HepG2 (cell line): ENCODE measurements around the gene CYBRD1. TPM values are rescaled to one million over a fixed set of nuclear protein-coding genes. Genes with fewer than 3 reads are reported as not detected.

Experiments used
- ATAC-seq: fragments of 200-7000 bp; cut with Tn5 transposase; 3 replicates; pipeline ENCODE4 v1.9.1; 2020; ENCODE audit warnings: mild to moderate bottlenecking, moderate library complexity
- BruUV-seq: library from RNA; stranded (reverse); fragments of 400-500 nt; replicated peaks from 2 replicates; lab custom pipeline; 2021; lab: Mats Ljungman, UMichigan
- CTCF ChIA-PET: fragments of 300-600 bp; formaldehyde crosslinking; extraction: SDS; loops from one replicate; lab custom pipeline; 2021; ENCODE audit warnings: low total read pairs, inconsistent platforms, low intra/inter-chr PET ratio; lab: Yijun Ruan, JAX
- POLR2A ChIA-PET: fragments of 350-600 bp; sonication (Branson Sonifier 250); formaldehyde crosslinking; loops from one replicate; lab custom pipeline; 2020; ENCODE audit warnings: antibody characterized with exemption, inconsistent platforms; lab: Yijun Ruan, JAX
- DNase-seq: peaks from one replicate; pipeline ENCODE4 v3.0.0-alpha.2; 2015; ENCODE audit warnings: low spot score
- FAIRE-seq: peaks from 3 replicates; lab custom pipeline; 2011; peaks lifted over from hg19 to GRCh38; lab: Jason Lieb, UNC
- H2AFZ ChIP-seq: one replicate; pipeline ENCODE4 v1.6.1; 2011; ENCODE audit warnings: low read length, inconsistent platforms
- H3K27ac ChIP-seq: fragments of 300-600 bp; 3 replicates; pipeline ENCODE4 v1.8.0; 2011; ENCODE audit warnings: mixed run types, mild to moderate bottlenecking, mixed read lengths, low read length, inconsistent platforms; ENCODE audit not compliant: insufficient read depth; ENCODE audit errors: extremely low read length
- H3K27me3 ChIP-seq, 2 experiments: fragments of 200-600 bp in 1 of 2; 2 replicates in 1 of 2; 3 replicates in 1 of 2; pipeline versions ENCODE4 v1.6.0 to v1.8.0; 2011; ENCODE audit warnings: low read length in 2 of 2, mild to moderate bottlenecking in 2 of 2, moderate library complexity in 2 of 2, inconsistent platforms in 1 of 2; ENCODE audit not compliant: insufficient read depth in 2 of 2, control insufficient read depth in 1 of 2
- H3K36me3 ChIP-seq, 2 experiments: fragments of 200-600 bp in 1 of 2; replicated peaks in 1 of 2; 2 replicates in 1 of 2; 3 replicates in 1 of 2; pipeline versions ENCODE4 v1.5.1 to v1.8.0; 2011; ENCODE audit warnings: low read length in 2 of 2, inconsistent platforms in 1 of 2; ENCODE audit not compliant: insufficient read depth in 2 of 2, control insufficient read depth in 1 of 2
- H3K4me1 ChIP-seq: 2 replicates; pipeline ENCODE4 v1.5.1; 2012; ENCODE audit warnings: low read length, inconsistent platforms; ENCODE audit not compliant: insufficient read depth
- H3K4me2 ChIP-seq: 2 replicates; pipeline ENCODE4 v1.6.0; 2011; ENCODE audit warnings: low read depth, low read length, inconsistent platforms
- H3K4me3 ChIP-seq, 3 experiments: fragments of 200-600 bp in 1 of 3; sonication (generic), shearing (Covaris generic) in 1 of 3; replicated peaks in 1 of 3; 2 replicates each; pipeline ENCODE4 v1.5.1; 2011 to 2016; ENCODE audit warnings: low read length in 3 of 3, inconsistent platforms in 2 of 3, low read depth in 2 of 3, mild to moderate bottlenecking in 2 of 3, control low read depth in 1 of 3, mixed read lengths in 1 of 3; ENCODE audit not compliant: insufficient read depth in 1 of 3
- H3K79me2 ChIP-seq: one replicate; pipeline ENCODE4 v1.6.1; 2011; ENCODE audit warnings: low read length, inconsistent platforms; ENCODE audit not compliant: insufficient read depth
- H3K9ac ChIP-seq: 2 replicates; pipeline ENCODE4 v1.6.0; 2011; ENCODE audit warnings: mild to moderate bottlenecking, low read depth, low read length, inconsistent platforms; ENCODE audit not compliant: insufficient read depth
- H3K9me3 ChIP-seq: 2 replicates; pipeline ENCODE4 v1.5.1; 2012; ENCODE audit warnings: mild to moderate bottlenecking, low read length
- H4K20me1 ChIP-seq: 2 replicates; pipeline ENCODE4 v1.6.0; 2011; ENCODE audit warnings: inconsistent platforms, mild to moderate bottlenecking, low read length, moderate library complexity; ENCODE audit not compliant: insufficient read depth
- NAIF1 ChIP-seq: sonication (generic); formaldehyde crosslinking; IDR thresholded peaks from 2 replicates; pipeline ENCODE4 v1.5.0; 2020; ENCODE audit warnings: mild to moderate bottlenecking, missing genetic modification reagents, borderline replicate concordance
- NFIC ChIP-seq: IDR thresholded peaks from 2 replicates; pipeline ENCODE4 v1.6.1; 2012; ENCODE audit warnings: mild to moderate bottlenecking, low read length, inconsistent platforms
- NR2F2 ChIP-seq: IDR thresholded peaks from 2 replicates; pipeline ENCODE4 v1.6.1; 2012; ENCODE audit warnings: low read depth, inconsistent platforms, borderline replicate concordance
- PCBP1 ChIP-seq: fragments of 200-400 bp; formaldehyde crosslinking; IDR thresholded peaks from 2 replicates; pipeline ENCODE4 v1.6.1; 2017; ENCODE audit warnings: mild to moderate bottlenecking, low read depth, low read length, borderline replicate concordance
- PREB ChIP-seq: sonication (generic); formaldehyde crosslinking; IDR thresholded peaks from 2 replicates; pipeline ENCODE4 v1.4.0; 2020; ENCODE audit warnings: missing genetic modification reagents
- SMAD9 ChIP-seq: sonication (generic); formaldehyde crosslinking; IDR thresholded peaks from 2 replicates; pipeline ENCODE4 v1.5.1; 2020; ENCODE audit warnings: mild to moderate bottlenecking, missing genetic modification reagents
- SRSF1 ChIP-seq: fragments of 200-400 bp; formaldehyde crosslinking; optimal IDR thresholded peaks from 2 replicates; pipeline ENCODE3; 2017; ENCODE audit warnings: mild to moderate bottlenecking, low read depth, low read length, moderate library complexity
- YEATS2 ChIP-seq: sonication (generic); formaldehyde crosslinking; IDR thresholded peaks from 2 replicates; pipeline ENCODE4 v1.4.0; 2020; ENCODE audit warnings: missing genetic modification reagents, borderline replicate concordance
- ZBTB39 ChIP-seq: sonication (generic); formaldehyde crosslinking; IDR thresholded peaks from 2 replicates; pipeline ENCODE4 v1.5.0; 2020; ENCODE audit warnings: missing genetic modification reagents
- ZFP1 ChIP-seq: IDR thresholded peaks from 2 replicates; pipeline ENCODE4 v1.6.1; 2016
- ZNF124 ChIP-seq: sonication (generic); formaldehyde crosslinking; IDR thresholded peaks from 2 replicates; pipeline ENCODE4 v1.4.0; 2020; ENCODE audit warnings: missing genetic modification reagents
- ZNF550 ChIP-seq: sonication (generic); formaldehyde crosslinking; IDR thresholded peaks from 2 replicates; pipeline ENCODE4 v1.4.0; 2020; ENCODE audit warnings: mild to moderate bottlenecking, missing genetic modification reagents, borderline replicate concordance
- ZNF580 ChIP-seq: IDR thresholded peaks from 2 replicates; pipeline ENCODE4 v1.6.1; 2016; ENCODE audit warnings: low read depth, borderline replicate concordance
- ZNF607 ChIP-seq: sonication (generic); formaldehyde crosslinking; IDR thresholded peaks from 2 replicates; pipeline ENCODE4 v1.5.1; 2020; ENCODE audit warnings: missing genetic modification reagents, mild to moderate bottlenecking, borderline replicate concordance
- ZNF629 ChIP-seq: sonication (generic); formaldehyde crosslinking; conservative IDR thresholded peaks from 2 replicates; pipeline ENCODE4 v1.5.0; 2020; ENCODE audit warnings: missing genetic modification reagents
- ZNF713 ChIP-seq: sonication (generic); formaldehyde crosslinking; IDR thresholded peaks from 2 replicates; pipeline ENCODE4 v1.4.0; 2020; ENCODE audit warnings: mild to moderate bottlenecking, missing genetic modification reagents
- ZNF746 ChIP-seq: sonication (generic); formaldehyde crosslinking; IDR thresholded peaks from 2 replicates; pipeline ENCODE4 v1.8.0; 2022; ENCODE audit warnings: mild to moderate bottlenecking, missing genetic modification reagents
- ZNF773 ChIP-seq: sonication (generic); formaldehyde crosslinking; IDR thresholded peaks from 2 replicates; pipeline ENCODE4 v1.4.0; 2020; ENCODE audit warnings: missing genetic modification reagents, borderline replicate concordance
- in situ Hi-C: cut with HindIII; loops from 2 replicates; pipeline ENCODE4 v1.10.0; 2017; ENCODE audit warnings: low pct_unique_long_range_greater_than_20kb; ENCODE audit not compliant: extremely low pct_ligation_motif_present
- intact Hi-C: fragments of 100-400 bp; cut with micrococcal nuclease; formaldehyde crosslinking; loops from one replicate; pipeline ENCODE4 v1.10.0; 2022; ENCODE audit not compliant: unreplicated experiment
- polyA plus RNA-seq, 8 experiments: library from polyadenylated mRNA; depleted of rRNA in 3 of 8; stranded (reverse) in 7 of 8; unstranded in 1 of 8; fragments of >200 nt; fragmentation: Illumina TruSeq in 4 of 8; extraction: Trizol in 4 of 8; gene quantifications; 2 replicates each; pipeline versions ENCODE4 v1.2.1 to v1.2.3, GENCODE V29; 2011 to 2016; ENCODE audit warnings: low read depth in 4 of 8, missing spikeins in 1 of 8, mixed read lengths in 1 of 8; ENCODE audit not compliant: insufficient read depth in 1 of 8
- total RNA-seq, 5 experiments: library from RNA; depleted of rRNA; stranded (reverse); fragments of >200 nt; fragmentation: Illumina TruSeq; extraction: Trizol; gene quantifications; 2 replicates each; pipeline ENCODE4 v1.2.3, GENCODE V29; 2016; ENCODE audit warnings: low read depth in 1 of 5

CYBRD1 gene
- total and polyA plus RNA-seq, 2 of the 13 experiments (the other 11 are each of a cell fraction or from before 2014, with no cell fraction given): 0.13 to 0.42 TPM

DNA sequence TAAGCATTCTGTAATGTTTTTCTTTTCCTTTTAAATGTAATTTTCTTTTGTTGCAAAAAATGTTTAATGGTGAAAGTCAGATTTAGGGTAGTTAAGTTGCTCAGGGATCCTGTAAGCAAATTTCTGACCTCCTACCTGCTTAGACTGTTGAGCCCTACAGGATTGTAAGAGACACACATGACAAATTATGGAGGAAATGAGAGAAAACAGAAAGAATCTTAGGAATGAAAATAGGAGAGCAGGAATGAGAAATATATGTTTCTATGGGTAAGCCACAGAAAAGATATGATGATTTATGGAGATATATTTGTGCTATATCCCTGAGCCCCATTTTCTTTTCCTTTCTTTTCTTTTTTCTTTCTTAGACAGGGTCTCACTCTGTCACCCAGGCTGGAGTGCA is 28.3 kb downstream of the CYBRD1 start (continued):
- TF ChIP-seq SMAD9 (no peak), ZNF607 (no peak), NFIC (no peak), ZNF124 (CRISPR knock-in tag) (no peak), ZFP1 (CRISPR knock-in tag) (no peak), ZNF713 (CRISPR knock-in tag) (no peak), NAIF1 (CRISPR knock-in tag) (no peak), NR2F2 (no peak)

GRCh38 chr2:171551836-171552235 is 29.6 kb downstream of the CYBRD1 start:
- no peak for FAIRE-seq
- Histone ChIP-seq H3K27ac (no peak overlapping the region), H3K4me3 (no peak overlapping the region), H3K4me2 (no peak overlapping the region), H3K36me3 (no peaks in the 10 kb centered on the region), H3K9me3 (no peaks in the 10 kb centered on the region), H2AFZ (no peak overlapping the region), H3K9ac (no peak overlapping the region), H4K20me1 (no peaks in the 10 kb centered on the region), H3K79me2 (no peaks in the 10 kb centered on the region), H3K4me1 (peaks cover 12% of the 10 kb centered on the region), H3K27me3 (0 out of 5 replicates have a peak, but pooled peaks cover 0 to 5% of the 10 kb centered on the region in 2 experiments)
- ChIA-PET CTCF (no interaction called here), POLR2A (no interaction called here)
- TF ChIP-seq PREB (CRISPR knock-in tag) (no peak), ZNF746 (CRISPR knock-in tag) (no peak), SRSF1 (no peak), ZNF773 (no peak), ZNF550 (no peak), PCBP1 (no peak), YEATS2 (CRISPR knock-in tag) (no peak), ZNF629 (no peak), ZBTB39 (CRISPR knock-in tag) (no peak), ZNF580 (CRISPR knock-in tag) (no peak)
- in situ Hi-C loops: no loop called here
- no peak for DNase-seq
- no peak for ATAC-seq
- no TSS peak for BruUV-seq
- intact Hi-C loops: no loop called here
